ENCODE results near the gene PTX4.

PTX4 gene, protein sequence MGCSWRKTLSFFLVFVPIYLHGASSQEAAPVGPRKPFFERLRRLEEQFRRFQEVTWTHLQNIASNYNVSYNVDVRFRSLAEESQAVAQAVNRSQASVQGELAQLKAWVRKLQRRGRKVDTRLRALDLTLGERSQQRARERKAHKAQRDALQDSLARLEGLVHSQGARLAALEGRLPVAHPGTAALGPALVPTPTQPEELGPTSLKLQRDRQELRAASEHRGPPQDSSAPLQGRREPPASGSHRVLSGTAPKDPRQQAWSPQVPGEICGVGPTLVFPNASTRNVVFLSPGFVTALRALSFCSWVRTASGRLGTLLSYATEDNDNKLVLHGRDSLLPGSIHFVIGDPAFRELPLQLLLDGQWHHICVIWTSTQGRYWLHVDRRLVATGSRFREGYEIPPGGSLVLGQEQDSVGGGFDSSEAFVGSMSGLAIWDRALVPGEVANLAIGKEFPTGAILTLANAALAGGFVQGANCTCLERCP

DNA sequence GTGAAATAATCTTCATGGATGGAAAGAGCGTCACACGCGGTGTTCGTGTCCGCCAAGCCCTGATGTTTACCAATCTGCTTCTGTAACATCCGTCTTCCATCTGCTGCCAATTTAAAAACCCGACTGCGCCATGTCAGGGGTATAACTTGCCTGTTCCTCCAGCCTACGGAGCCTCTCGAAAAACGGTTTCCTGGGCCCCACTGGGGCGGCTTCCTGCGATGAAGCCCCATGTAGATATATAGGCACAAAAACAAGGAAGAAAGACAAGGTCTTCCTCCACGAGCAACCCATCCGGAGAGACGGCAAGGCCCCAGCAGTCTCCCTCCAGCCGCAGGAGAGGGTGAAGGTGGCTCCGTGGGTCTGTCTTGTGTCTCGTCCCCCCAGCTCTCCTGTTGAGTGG is at the start of gene PTX4:
Gene PTX4, minus strand, starts transcription at position 326 of the 400 bp plus-strand sequence. Its CDS starts 35 bp downstream, at position 291.
- H3K4me3 ChIP-seq (ENCODE audit: low read depth, low read length): no peak within 1 kb of the TSS
- DNase-seq (ENCODE audit: low read depth): no peak
- TF ChIP-seq, protein P1, sequence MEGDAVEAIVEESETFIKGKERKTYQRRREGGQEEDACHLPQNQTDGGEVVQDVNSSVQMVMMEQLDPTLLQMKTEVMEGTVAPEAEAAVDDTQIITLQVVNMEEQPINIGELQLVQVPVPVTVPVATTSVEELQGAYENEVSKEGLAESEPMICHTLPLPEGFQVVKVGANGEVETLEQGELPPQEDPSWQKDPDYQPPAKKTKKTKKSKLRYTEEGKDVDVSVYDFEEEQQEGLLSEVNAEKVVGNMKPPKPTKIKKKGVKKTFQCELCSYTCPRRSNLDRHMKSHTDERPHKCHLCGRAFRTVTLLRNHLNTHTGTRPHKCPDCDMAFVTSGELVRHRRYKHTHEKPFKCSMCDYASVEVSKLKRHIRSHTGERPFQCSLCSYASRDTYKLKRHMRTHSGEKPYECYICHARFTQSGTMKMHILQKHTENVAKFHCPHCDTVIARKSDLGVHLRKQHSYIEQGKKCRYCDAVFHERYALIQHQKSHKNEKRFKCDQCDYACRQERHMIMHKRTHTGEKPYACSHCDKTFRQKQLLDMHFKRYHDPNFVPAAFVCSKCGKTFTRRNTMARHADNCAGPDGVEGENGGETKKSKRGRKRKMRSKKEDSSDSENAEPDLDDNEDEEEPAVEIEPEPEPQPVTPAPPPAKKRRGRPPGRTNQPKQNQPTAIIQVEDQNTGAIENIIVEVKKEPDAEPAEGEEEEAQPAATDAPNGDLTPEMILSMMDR (conservative IDR thresholded peaks at IDR 0.05; ENCODE audit: low read depth, low read length): no peak

DNA sequence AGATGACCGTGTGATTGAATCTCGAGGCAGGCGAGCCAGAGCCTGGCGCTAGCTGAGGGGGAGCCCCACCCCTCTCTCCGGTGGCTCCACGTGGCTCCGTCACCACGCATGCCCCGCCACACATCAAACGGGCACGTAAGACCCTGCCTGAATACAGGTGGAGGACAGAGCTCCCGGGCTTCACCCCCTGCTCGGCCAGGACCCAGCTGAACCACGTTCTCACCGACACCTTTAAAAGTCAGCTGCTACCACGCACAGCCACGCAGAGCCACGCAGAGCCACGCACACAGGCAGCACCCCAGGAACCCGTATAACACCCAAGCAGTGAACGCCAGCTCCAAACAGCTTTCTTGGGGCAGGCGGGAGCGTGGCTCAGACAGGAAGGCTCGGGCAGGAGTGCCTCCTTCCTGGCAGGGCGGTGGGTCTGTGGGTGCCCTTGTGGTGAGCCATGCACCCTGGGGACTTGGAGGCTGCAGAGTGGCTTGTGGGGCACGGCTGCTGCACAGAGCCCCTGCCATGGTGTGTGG is 49.1 kb upstream of the PTX4 start:
- TF ChIP-seq, protein P1 (conservative IDR thresholded peaks at IDR 0.05; ENCODE audit: low read depth, low read length): no peak
- H3K4me3 ChIP-seq (ENCODE audit: low read depth, low read length): no peak overlapping the region
- DNase-seq (ENCODE audit: low read depth): no peak

DNA sequence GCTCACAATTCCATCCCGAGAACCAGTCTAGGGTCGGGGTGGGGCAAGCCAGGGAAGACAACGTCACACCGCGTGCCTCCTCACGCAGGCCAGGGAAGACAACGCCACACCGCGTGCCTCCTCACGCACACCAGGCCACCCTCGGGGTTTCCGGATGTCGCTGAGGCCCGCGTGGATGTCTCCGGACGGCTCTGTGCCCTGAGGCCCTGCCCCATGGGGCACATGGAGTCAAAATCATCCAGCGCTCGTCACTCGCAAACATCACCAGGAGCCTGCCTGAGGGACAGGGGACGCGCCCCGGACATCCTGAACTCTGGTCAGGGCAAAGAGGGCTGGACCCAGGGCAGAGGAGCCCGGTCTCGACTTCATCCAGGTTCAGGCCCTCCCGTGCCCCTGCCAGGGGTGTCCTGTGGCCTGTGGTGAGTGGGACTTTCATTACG is 48.4 kb upstream of the PTX4 start:
- DNase-seq (ENCODE audit: low read depth): no peak
- TF ChIP-seq, protein P1 (conservative IDR thresholded peaks at IDR 0.05; ENCODE audit: low read depth, low read length): no peak
- no peak overlapping the region for H3K4me3 ChIP-seq (ENCODE audit: low read depth, low read length)

DNA sequence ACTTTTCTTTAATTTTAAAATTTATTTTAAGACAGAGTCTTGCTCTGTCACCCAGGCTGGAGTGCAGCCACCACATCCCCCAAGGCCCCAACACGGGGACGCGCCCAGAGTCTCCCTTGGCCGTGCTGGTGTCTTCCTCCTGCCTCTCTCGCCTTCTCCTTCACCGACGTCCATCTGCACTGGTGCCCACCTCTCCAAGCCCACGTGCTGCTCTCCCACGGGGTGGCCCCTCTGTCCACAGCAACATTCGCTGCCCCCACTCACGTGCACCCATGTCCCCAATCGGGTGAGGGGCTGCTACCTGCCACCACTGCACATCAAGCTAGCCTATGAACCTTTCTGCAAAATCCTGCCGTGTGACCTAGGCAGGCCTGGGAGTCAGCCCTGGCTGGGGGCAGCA is 47.9 kb upstream of the PTX4 start:
- H3K4me3 ChIP-seq (ENCODE audit: low read depth, low read length): no peak overlapping the region
- TF ChIP-seq, protein P1 (conservative IDR thresholded peaks at IDR 0.05; ENCODE audit: low read depth, low read length): no peak
- DNase-seq (ENCODE audit: low read depth): no peak

DNA sequence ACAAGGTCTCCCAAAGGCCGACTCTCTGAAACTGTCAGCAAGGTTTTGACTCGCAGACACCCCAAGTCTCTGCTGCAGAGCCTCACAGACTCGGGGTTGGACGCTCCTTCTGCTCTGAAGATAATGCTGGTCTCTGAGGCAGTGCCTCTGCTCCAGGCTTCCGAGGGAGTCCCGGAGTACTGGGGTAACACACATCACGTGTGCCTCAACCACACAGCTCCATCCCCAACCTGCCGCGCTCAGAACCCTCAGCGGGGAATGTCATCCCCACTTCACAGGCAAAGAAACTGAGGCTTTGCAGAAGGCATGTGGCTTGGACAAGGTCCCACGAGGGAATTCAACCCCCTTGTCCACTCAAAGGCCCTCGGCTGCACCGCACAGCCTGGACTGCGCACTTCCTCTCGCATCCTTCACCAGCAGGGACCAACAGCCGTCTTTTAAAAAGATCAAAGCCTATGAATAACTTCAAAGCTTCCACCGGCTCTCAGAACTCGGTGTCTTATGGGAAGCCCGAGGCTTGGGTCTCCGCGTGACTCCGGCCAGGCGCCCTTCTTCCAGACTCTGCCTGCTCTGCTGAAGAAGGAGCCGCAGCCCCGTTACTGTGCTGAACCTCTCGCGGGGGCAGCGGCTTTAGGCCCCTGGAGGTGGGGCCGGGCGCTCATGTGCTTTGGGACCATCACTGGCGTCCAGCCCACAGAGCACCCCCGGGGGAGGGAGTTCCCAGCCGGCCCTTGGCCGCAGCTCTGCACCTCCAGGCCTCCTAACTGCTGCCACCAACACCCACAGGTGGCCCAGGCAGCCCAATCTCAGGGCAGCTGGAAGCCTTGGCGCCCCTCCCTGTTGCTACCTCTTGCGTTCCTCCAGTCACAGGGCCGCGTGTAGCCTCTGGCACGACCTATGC is 46.9 kb upstream of the PTX4 start:
- peak overlapping the region; percentile 63 for H3K4me3 ChIP-seq (ENCODE audit: low read depth, low read length)
- peak; percentile 64 for DNase-seq (ENCODE audit: low read depth)

More for the DNA sequence above, 46.9 kb upstream of the PTX4 start:
- TF ChIP-seq, protein P1 (conservative IDR thresholded peaks at IDR 0.05; ENCODE audit: low read depth, low read length): no peak
